Panc1 (cell line): ENCODE results near the gene SLC25A13. TPM values are rescaled to one million over a fixed set of nuclear protein-coding genes. Genes with fewer than 3 reads are reported as not detected.

Experiments
- ATAC-seq: fragments of 200-7000 bp; cut with Tn5 transposase; 2 replicates; pipeline ENCODE4 v1.9.1; 2020; ENCODE audit warnings: mild to moderate bottlenecking, moderate library complexity
- BruUV-seq: library from RNA; stranded (reverse); fragments of 400-500 nt; replicated peaks from 2 replicates; lab custom pipeline; 2021; lab: Mats Ljungman, UMichigan
- CTCF ChIA-PET: fragments of 300-600 bp; sonication (Branson Sonifier 250); formaldehyde crosslinking; loops from one replicate; lab custom pipeline; 2022; ENCODE audit warnings: antibody characterized with exemption; lab: Charles Lee
- POLR2A ChIA-PET: fragments of 300-600 bp; sonication (Branson Sonifier 250); formaldehyde crosslinking; loops from one replicate; lab custom pipeline; 2022; ENCODE audit warnings: antibody characterized with exemption; lab: Charles Lee
- DNase-seq: peaks from one replicate; pipeline ENCODE4 v3.0.0-alpha.2; 2010; ENCODE audit warnings: low read depth, low spot score
- H3K27ac ChIP-seq: 2 replicates; pipeline ENCODE4 v1.5.1; 2011; ENCODE audit warnings: mild to moderate bottlenecking, low read length, inconsistent platforms
- H3K27me3 ChIP-seq: fragments of 200-500 bp; sonication (Bioruptor generic); 2 replicates; pipeline ENCODE4 v1.6.0; 2014; ENCODE audit warnings: low read length, inconsistent platforms; ENCODE audit not compliant: control insufficient read depth, insufficient read depth
- H3K36me3 ChIP-seq: fragments of 200-500 bp; sonication (Bioruptor generic); 2 replicates; pipeline ENCODE4 v1.5.1; 2014; ENCODE audit warnings: inconsistent platforms, mild to moderate bottlenecking, low read length, moderate library complexity; ENCODE audit not compliant: control insufficient read depth, insufficient read depth
- H3K4me1 ChIP-seq: 2 replicates; pipeline ENCODE4 v1.5.1; 2011; ENCODE audit warnings: inconsistent platforms, mild to moderate bottlenecking, low read length, moderate library complexity; ENCODE audit not compliant: control insufficient read depth, insufficient read depth
- H3K4me3 ChIP-seq, 2 experiments: 2 replicates each; pipeline ENCODE4 v1.5.1; 2011 to 2012; ENCODE audit warnings: low read depth in 2 of 2, low read length in 2 of 2, mild to moderate bottlenecking in 2 of 2, inconsistent platforms in 1 of 2, moderate library complexity in 1 of 2
- H3K9me3 ChIP-seq: fragments of 200-500 bp; sonication (Bioruptor generic); 2 replicates; pipeline ENCODE4 v1.5.1; 2014; ENCODE audit warnings: low read depth, mild to moderate bottlenecking, inconsistent platforms, low read length, moderate library complexity; ENCODE audit not compliant: control insufficient read depth, insufficient read depth
- CTCF ChIP-seq: fragments of 450-650 bp; IDR thresholded peaks from 2 replicates; pipeline ENCODE4 v1.5.1; 2017; ENCODE audit warnings: mild to moderate bottlenecking
- POLR2AphosphoS5 ChIP-seq: IDR thresholded peaks from 2 replicates; pipeline ENCODE4 v1.6.1; 2012; ENCODE audit warnings: mild to moderate bottlenecking, low read depth, low read length, moderate library complexity
- SIN3A ChIP-seq: IDR thresholded peaks from 2 replicates; pipeline ENCODE4 v1.6.1; 2012; ENCODE audit warnings: low read depth, mild to moderate bottlenecking, low read length, moderate library complexity, borderline replicate concordance; ENCODE audit not compliant: insufficient read depth
- TCF7L2 ChIP-seq: IDR thresholded peaks from 2 replicates; pipeline ENCODE4 v1.6.1; 2011; ENCODE audit warnings: mild to moderate bottlenecking, low read depth, low read length, inconsistent platforms
- in situ Hi-C: cut with HindIII; loops from 2 replicates; pipeline ENCODE4 v1.10.0; 2016; ENCODE audit warnings: low sequenced_read_pairs, low pct_unique_long_range_greater_than_20kb
- intact Hi-C: fragments of 100-400 bp; cut with micrococcal nuclease; formaldehyde crosslinking; loops from one replicate; pipeline ENCODE4 v1.10.0; 2022; ENCODE audit not compliant: unreplicated experiment
- total RNA-seq: library from RNA; stranded (reverse); gene quantifications from one replicate; pipeline ENCODE4 v1.2.1, GENCODE V29; 2021; ENCODE audit not compliant: unreplicated experiment
- TF ChIP-seq, protein P1 (sequence below), 2 experiments: IDR thresholded peaks; 2 replicates each; pipeline ENCODE4 v1.6.1; 2011 to 2012; ENCODE audit warnings: low read depth in 2 of 2, control low read depth in 1 of 2, low read length in 1 of 2, mild to moderate bottlenecking in 1 of 2, moderate library complexity in 1 of 2; ENCODE audit not compliant: insufficient read depth in 1 of 2

SLC25A13 gene
- total RNA-seq, 1 experiment from 2014 or later = 69.4 TPM

- BruUV-seq = no TSS peak
- no peaks in the 10 kb centered on the region for H3K27me3 ChIP-seq
- intact Hi-C loops = no loop called here
- ATAC-seq (no peak), DNase-seq (no peak)
- no peak for TF ChIP-seq CTCF
- no peak for TF ChIP-seq SIN3A
- TF ChIP-seq, protein P1, sequence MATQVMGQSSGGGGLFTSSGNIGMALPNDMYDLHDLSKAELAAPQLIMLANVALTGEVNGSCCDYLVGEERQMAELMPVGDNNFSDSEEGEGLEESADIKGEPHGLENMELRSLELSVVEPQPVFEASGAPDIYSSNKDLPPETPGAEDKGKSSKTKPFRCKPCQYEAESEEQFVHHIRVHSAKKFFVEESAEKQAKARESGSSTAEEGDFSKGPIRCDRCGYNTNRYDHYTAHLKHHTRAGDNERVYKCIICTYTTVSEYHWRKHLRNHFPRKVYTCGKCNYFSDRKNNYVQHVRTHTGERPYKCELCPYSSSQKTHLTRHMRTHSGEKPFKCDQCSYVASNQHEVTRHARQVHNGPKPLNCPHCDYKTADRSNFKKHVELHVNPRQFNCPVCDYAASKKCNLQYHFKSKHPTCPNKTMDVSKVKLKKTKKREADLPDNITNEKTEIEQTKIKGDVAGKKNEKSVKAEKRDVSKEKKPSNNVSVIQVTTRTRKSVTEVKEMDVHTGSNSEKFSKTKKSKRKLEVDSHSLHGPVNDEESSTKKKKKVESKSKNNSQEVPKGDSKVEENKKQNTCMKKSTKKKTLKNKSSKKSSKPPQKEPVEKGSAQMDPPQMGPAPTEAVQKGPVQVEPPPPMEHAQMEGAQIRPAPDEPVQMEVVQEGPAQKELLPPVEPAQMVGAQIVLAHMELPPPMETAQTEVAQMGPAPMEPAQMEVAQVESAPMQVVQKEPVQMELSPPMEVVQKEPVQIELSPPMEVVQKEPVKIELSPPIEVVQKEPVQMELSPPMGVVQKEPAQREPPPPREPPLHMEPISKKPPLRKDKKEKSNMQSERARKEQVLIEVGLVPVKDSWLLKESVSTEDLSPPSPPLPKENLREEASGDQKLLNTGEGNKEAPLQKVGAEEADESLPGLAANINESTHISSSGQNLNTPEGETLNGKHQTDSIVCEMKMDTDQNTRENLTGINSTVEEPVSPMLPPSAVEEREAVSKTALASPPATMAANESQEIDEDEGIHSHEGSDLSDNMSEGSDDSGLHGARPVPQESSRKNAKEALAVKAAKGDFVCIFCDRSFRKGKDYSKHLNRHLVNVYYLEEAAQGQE (IDR thresholded peaks at IDR 0.05; ENCODE audit: insufficient read depth in 1 of 2, low read depth in 2 of 2, low read length in 1 of 2) = no peak
- no peak for TF ChIP-seq POLR2AphosphoS5
- no peak for TF ChIP-seq TCF7L2
- H3K4me3 ChIP-seq = no peak overlapping the region
- H3K4me1 ChIP-seq = no peaks in the 10 kb centered on the region
- no peaks in the 10 kb centered on the region for H3K36me3 ChIP-seq
- in situ Hi-C loops = no loop called here
- ChIA-PET CTCF (no interaction called here), POLR2A (no interaction called here)
- H3K27ac ChIP-seq = no peak overlapping the region
- no peaks in the 10 kb centered on the region for H3K9me3 ChIP-seq
Measured at GRCh38 chr7:96244244-96244991, 77.5 kb downstream of the SLC25A13 start.

- CTCF ChIA-PET = no interaction called here
- ATAC-seq = no peak
- Histone ChIP-seq H3K27ac (no peak overlapping the region), H3K27me3 (no peaks in the 10 kb centered on the region), H3K36me3 (no peaks in the 10 kb centered on the region), H3K9me3 (no peaks in the 10 kb centered on the region), H3K4me1 (no peaks in the 10 kb centered on the region), H3K4me3 (no peak overlapping the region)
- POLR2A ChIA-PET = no interaction called here
- BruUV-seq = no TSS peak
- intact Hi-C loops = no loop called here
- in situ Hi-C loops = no loop called here
- no peak for TF ChIP-seq CTCF
- TF ChIP-seq SIN3A = no peak
- TF ChIP-seq TCF7L2 = no peak
- no peak for TF ChIP-seq POLR2AphosphoS5
- TF ChIP-seq, protein P1 (IDR thresholded peaks at IDR 0.05; ENCODE audit: insufficient read depth in 1 of 2, low read depth in 2 of 2, low read length in 1 of 2) = no peak
- no peak for DNase-seq
Measured at GRCh38 chr7:96243241-96243640, 78.7 kb downstream of the SLC25A13 start.
